DMS 273 (cell line): ENCODE results near the gene CACNB4.

Experiments
- DNase-seq: peaks from one replicate; lab custom pipeline; 2025; ENCODE audit not compliant: unreplicated experiment; lab: John Stamatoyannopoulos, UW

Gene CACNB4

DNA sequence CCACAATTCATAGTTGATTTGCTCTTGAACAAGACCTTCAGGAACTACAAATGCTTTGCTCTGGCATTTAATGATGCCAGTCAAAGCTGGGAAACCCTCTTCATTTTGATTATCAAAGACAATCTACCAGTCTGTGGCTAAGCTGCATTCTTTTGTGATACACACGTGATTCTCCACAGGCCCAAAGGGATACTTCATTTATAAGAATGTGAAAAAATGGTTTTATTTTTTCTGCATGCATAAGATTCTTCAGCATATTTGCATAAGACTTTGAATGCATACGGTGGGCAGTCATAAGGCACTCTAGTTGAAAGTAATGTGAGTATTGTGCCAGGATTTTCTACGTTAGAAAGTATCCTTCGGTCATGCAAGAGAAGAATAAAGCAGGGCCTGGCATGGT lies 237.7 kb downstream of the CACNB4 start:
- DNase-seq, result no peak

- DNase-seq, result no peak
Observed at GRCh38 chr2:151860613-151861146, 238.2 kb downstream of the CACNB4 start.

GRCh38 chr2:151860210-151860609 lies 238.6 kb downstream of the CACNB4 start:
- DNase-seq, result no peak

GRCh38 chr2:151857650-151858049 lies 241.2 kb downstream of the CACNB4 start:
- no peak for DNase-seq

DNA sequence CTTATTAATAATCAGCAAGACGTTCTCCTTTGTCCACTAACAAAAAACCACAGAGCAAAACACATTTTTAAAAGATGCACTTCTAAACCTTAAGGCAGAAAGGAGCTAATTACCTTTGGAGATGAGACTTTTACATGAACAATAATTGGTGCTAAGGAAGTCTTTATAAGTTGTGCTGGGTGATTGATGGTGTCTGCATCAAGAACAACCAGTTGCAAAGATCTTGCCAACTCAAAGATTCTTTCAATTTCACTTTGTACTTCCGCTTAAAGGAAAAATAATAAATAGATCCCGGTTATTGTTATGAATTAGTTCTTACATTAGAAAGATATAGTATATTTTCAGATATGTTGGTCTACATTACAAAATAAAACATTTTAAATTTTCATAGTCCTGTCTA lies 243.7 kb downstream of the CACNB4 start:
- DNase-seq, result no peak

GRCh38 chr2:151853070-151853758 lies 245.6 kb downstream of the CACNB4 start:
- no peak for DNase-seq

DNA sequence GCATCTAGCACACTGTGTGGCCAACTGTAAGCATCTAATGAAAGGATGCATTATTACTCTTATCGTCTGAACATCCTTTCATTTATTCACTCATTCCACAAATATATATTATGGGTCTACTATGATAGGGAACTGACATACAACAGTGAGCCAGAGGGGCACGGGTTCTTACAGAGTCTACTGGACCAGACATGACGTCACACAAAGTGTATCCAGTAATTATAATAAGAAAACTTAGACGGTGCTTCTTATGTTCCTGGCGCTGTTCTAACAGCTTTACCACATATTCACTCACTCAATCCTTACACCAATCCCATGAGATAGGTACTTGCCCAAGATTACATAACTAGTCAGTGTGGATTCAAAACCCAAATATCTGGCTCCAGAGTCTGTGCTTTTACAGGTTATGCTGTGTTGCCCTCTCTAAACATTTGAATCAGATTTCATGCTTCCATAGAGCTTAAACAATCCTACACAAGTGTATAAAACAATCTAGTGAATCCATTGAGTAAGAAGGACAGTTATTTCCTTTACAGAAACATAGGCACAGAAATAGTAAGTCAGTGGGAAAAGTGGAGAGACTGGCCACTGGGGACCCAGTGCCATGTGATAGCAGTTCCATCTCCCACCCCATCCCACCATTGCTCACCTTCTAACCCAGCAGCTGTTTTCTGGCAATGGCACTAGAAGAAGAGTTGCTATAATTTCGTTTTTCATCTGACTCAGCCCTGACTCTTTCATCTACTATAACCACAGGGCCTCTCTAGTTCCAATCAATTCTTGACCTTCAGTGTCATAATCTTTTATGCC lies 246.4 kb downstream of the CACNB4 start:
- DNase-seq, result no peak

DNA sequence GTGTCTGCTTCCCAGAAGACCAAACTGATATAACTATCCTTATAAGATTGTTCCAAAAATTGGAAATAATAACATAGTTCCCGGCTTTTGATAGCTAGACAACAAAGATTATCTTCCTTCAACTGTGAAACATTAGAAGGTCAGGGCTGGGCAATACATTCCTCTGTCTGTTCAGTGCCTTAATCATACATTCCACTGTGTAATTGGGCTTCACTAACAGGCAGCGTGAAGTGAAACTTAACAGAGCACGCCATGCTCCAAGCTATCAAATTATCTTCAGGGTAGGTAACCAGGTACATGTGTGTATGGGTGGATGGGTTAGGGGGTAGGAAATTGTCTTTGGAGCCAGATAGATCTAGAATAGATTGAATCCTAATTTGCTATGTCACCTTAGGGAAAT lies 247.1 kb downstream of the CACNB4 start:
- DNase-seq, result no peak

GRCh38 chr2:151849413-151850010 lies 249.3 kb downstream of the CACNB4 start:
- DNase-seq, result no peak

GRCh38 chr2:151845884-151846283 lies 253.0 kb downstream of the CACNB4 start:
- no peak for DNase-seq

- DNase-seq, result no peak
Observed at GRCh38 chr2:151845481-151845880, 253.4 kb downstream of the CACNB4 start.

GRCh38 chr2:151844211-151844896 lies 254.5 kb downstream of the CACNB4 start:
- no peak for DNase-seq

GRCh38 chr2:151843691-151844061 lies 255.2 kb downstream of the CACNB4 start:
- no peak for DNase-seq

DNA sequence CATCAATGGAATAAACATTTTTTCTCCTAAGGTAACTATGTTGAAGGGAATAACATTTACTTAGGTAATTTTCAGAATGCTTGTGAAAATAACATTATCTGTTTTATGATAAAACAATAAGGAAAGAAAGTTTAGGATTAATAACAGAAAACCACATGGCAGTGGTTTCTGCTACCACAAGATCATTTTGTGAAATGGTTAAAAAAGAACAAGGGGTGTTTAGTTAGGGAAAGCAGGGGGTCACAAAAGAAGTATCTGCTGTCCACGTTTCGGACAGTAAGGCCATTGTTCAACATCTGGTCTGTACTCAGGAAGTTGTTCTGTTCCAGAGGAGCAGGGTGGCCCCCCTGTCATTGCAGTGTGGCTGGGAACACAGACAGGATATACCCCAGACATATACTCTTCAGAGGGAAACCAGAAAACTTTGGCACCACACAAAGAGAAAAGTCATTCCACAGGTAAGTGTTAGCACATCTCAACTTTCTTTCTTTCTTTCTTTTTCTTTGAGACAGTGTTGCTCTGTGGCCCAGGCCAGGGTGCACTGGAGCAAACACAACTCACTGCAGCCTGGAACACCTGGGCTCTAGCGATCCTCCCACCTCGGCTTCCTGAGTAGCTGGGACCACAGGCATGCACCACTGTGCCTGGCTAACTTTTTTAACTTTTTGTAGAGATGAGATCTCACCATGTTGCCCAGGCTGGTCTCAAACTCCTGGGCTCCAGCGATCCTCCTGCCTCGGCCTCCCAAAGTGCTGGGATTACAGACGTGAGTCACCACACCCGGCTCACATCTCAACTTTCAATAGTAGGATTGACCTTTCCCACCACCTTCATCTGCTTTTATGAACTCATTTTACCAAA lies 255.8 kb downstream of the CACNB4 start:
- no peak for DNase-seq

- DNase-seq, result no peak
Observed at GRCh38 chr2:151841047-151841424, 257.8 kb downstream of the CACNB4 start.

DNA sequence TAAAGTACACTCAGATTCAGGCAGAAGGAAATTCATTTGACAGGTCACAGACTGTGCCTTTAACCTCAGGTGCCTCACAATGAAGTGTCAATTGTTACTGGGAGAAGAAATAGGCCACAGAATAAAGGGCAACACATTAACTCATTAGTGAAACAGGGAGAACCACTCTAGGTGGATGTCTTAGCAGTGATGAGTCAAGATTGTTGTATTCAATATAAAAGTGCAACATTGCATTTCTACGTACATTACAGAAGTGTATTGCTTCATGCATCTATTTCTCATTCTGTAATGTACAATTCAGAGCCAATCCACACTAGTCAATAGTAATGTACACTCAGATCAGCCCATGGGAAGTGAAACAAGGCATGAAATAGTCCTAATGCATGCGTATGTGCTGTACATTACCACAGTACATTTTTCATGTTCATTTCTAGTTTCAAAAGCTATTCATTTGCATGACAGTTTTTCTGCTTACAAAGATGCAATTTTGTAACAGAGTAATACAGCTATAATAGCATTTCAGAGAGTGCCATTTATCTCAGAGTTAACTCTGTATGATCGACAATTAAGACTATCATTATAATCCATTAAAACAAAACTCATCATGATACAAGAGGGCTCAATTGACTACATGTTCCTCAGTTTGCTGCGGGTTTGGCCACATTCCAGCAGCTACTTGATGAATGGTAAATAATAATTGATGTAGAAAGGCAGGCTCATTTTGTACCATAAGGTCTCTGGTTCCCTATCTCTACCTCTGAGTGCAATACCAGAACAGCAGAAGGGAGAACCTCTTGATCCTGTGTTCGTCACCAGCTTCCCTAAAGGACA lies 258.4 kb downstream of the CACNB4 start:
- DNase-seq, result no peak

GRCh38 chr2:151837926-151838325 lies 260.9 kb downstream of the CACNB4 start:
- no peak for DNase-seq

DNA sequence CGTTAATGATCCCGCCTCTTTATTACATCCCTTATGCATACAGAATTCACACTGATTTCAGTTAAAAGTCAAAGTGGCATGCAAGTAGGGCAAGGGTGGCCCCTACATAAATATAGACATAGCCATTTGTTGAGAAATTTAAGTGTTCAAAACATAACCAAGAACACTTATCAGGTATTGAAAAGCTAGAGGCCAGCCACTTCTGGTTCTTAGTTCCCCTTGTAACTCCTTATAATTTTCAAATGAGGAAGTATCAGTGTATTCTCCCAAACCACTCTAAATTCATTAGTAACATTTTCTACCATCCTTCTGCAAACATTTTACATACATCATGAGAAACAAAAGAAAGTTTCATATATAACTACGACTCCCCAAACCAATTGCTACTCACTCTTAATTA lies 264.9 kb downstream of the CACNB4 start:
- no peak for DNase-seq

GRCh38 chr2:151830961-151831360 lies 267.9 kb downstream of the CACNB4 start:
- DNase-seq, result no peak

DNA sequence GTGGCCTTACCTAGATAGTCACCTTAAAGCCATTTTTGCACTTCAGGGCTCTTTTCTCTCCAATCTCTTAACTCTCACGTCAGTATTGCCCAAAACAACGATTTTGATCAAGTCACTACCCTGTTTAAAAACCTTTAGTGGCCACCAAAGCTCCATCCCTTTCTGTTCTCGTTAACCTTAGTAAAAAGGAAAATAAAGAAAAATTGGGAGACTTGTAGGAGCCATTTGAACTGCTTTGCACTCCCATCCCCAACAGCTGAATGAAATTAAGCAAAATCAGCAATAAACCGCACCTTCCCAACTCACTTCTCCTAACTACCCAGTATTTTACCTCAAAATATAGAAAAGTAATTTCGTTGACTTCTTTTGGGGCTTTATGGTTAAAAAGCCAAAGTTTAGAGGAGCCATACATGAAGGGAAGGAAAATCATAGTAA lies 269.9 kb downstream of the CACNB4 start:
- no peak for DNase-seq
